Cardiac atrium fibroblast (primary cell): ENCODE data around the gene MAZ. TPM values are rescaled to one million over a fixed set of nuclear protein-coding genes. Genes with fewer than 3 reads are reported as not detected.

Experiments used
- total RNA-seq: library from RNA; depleted of rRNA; stranded (reverse); fragments of >200 nt; gene quantifications from 2 replicates; pipeline ENCODE4 v1.2.3, GENCODE V29; 2015

Gene MAZ
- total RNA-seq: 119 and 172 TPM in 2 replicates

DNA sequence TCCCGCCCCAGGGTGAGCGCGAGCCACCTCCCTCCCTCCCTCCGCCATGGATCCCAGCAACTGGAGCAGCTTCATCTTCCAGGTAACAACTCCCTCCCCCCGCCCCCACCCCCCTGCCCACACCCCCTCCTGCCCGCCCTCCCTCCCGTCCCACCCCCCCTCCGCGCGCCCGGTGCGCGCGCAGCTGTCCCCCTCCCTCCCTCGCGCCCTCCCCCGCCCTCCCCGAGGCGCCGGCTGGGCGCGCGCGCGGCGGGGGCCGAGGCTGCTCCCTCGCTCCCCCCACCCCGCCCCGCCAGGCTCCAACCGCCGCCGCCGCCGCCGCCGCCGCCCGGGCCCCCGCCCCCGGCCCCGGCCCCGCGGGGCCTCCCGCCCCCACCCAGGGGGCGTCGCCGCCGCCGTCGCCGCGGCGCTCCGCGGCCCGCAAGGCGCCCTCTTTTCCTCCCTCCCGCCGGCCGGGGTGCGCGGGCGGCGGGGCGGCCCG is at the start of gene MAZ:
Gene MAZ (plus strand): TSS at position 431 of the 481 bp plus-strand sequence. CDS start 173 bp downstream, outside the sequence.

DNA sequence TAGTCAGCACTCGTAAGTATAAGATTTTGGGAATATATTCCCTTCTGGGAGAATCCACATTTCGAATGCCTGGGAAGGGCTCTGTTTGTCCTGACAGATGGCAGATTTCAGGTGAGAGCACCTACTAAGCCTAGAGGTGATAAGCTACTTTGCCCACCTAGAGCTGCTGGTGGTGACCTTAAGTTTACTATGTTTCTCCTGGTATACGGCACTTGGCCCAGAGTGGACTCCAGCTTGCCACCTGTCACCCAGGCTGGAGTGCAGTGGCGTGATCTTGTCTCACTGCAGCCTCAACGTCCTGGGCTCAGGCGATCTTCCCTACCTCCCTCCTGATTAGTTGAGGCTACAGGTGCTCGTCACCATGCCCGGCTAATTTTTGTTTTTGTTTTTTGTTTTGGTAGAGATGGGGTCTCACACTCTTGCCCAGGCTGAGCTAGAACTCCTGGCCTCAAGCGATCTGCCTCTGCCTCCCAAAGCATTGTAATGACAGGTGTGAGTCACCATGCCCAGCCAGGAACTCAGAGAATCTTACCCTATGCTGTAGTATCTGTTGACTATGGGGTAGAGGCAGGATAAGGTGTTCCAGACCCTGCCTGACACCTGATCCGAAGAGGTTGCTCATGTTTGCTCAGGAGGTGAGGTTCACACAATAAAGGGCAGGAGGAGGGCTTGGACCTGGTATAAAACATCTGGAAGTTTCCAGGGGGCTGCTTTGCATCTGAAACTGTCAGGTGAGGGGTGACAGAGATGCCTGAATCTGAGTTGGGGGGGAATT is 28.6 kb upstream of the MAZ start, which contains the start of gene ZG16:
Gene ZG16 (plus strand): TSS at position 681 of the 775 bp plus-strand sequence. CDS start 1,011 bp downstream, outside the sequence.

DNA sequence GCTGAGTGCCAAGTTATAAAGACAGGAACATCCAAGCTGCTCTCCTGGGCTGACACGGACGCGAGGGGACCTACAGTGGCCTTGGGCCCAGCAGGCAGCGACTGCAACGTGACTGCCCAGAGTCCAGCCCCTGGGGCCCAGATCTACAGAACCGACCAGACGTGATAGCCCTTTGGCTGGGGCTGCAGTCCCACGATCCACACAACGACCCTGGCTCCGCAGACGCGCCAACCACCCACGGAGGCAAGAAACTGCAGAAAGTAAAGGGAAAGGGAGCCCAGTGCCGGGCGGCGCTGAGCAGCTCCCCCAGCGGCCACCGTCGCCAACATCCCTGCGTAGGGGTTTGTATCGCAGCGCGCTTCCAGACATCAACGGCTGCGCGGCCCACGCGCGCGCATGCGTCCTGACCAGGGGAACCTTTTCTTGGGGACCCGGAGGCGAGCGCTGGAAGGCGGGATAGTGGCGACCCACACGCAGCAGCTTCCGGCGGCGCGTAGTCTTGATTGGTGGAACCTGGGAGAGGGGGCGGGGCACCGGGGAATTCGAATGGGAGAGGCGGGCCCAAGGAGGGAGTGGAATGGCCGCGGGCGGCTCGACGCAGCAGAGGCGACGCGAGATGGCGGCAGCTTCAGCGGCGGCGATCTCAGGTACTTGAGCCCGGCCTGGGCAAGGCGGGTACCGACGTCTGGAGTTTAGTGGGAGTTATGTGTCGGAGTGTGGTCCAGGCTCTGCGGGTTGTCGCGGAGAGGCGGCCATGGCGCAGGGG is 16.0 kb upstream of the MAZ start, which contains the start of gene KIF22:
Gene KIF22 (plus strand): TSS at position 569 of the 766 bp plus-strand sequence. CDS start 9 bp downstream, at position 578.

DNA sequence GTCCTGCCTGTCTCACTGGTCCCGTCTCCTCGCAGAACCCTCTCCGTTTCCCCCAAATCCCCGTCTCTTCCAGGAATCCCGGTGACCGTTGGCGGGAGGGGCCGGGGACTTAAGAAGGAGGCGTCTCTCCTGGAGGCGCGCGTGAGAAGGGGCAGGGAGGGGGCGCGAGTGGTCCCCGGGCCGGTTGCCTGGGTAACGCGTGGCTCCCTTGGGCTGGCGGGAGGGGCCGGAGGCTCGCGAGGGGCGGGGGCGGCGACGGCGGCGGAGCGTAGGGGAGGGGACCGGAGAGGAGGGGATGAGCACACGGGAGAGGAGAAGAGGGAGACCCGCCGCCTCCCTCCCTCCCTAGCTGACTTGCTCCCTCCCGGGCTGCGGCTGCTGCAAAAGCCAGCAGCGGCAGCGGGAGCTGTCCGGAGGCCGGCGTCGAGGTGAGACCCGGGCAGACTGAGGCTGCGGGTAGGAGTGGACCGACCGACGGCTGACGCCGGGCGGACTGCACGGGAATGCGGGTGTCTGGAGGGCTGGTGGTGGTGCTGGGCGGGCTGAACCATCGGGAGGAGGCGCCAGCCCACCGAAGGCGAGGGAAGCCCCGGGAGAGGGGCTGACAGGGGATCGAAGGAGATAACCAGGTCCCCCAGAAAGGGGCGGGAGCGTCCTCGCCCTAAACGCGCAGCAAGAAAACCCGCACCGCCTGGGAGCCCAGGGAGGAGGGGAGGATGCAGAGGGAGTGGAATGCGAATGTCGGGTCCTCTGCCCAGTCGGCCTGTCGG is 5.8 kb downstream of the MAZ start, which contains the start of gene PRRT2:
Gene PRRT2 (plus strand): TSS at position 298 of the 770 bp plus-strand sequence. CDS start 862 bp downstream, outside the sequence.

DNA sequence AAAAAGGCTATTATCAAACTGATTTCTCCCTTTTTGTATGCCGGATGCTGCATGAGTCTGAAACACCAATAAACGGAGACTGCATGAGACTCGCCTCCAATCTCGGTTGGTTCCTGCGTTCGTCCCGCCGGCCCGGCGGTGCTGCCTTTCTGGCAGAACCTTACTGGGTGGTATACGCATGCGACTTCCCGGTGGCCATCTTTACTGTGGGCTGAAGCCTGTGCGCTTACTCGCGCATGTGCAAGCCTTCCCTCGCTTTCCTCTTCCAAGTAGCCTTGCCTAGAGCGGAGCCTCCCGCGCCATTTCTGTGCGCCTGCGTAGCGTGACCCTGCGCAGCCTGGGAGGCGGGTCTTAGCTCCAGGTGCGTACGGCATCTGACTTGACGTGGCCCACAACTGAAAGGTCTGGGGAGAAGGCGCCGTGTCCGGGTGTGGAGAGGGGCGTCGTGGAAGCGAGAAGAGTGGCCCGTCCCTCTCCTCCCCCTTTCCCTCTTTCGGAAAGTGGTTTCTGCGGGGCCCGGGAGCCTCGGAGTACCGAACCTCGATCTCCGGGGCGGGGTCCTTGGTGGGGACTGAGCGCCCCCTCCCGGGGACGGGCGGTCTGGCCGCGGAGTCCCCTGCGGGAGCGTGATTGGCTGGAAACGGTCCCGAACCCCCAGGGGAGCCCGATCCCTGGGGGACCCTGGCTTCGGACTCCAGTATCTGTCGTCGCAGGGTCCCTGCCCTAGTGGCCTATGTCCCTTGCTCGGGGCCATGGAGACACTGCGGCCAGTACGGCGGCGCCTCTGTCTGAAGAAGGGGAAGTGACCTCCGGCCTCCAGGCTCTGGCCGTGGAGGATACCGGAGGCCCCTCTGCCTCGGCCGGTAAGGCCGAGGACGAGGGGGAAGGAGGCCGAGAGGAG is 9.7 kb downstream of the MAZ start, which contains the start of gene PAGR1:
Gene PAGR1 (plus strand): TSS at position 360 of the 901 bp plus-strand sequence. CDS start 374 bp downstream, at position 734.

DNA sequence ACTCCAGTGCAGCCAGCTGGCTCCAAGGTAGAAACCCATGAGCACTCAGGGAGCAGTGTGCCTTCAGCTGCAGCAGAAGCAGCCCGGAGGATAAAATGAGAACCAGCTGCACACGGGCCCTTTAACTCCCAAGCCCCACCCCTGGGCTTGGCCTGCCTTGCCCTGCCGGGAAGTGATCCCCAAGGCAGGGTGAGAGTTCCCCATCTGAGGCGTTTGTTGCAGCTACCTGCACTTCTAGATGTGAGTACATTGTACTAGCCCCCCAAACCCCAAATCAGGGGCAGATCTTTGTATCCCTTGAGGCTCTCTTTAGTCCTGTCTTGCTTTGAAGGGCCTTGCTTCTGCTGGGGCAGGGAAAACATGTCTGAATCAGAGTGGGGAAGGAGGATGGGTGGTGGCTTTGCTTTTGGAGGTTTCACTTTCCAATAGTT is 14.0 kb downstream of the MAZ start, which contains the start of gene MVP:
Gene MVP (plus strand): TSS at position 192 of the 431 bp plus-strand sequence. CDS start 10,088 bp downstream, outside the sequence.

Other genes with a start within 250 kb of the MAZ start
- gene SPN, start 143.3 kb upstream of the MAZ start, total RNA-seq: under 0.01 and 0.36 TPM in 2 replicates
- 1.3 and 4.7 TPM in 2 replicates for gene QPRT, start 127.3 kb upstream of the MAZ start, total RNA-seq
- gene C16orf54, start 60.5 kb upstream of the MAZ start, total RNA-seq: not detected in 2 replicates
- not detected in 2 replicates for gene ZG16, start 28.3 kb upstream of the MAZ start, total RNA-seq
- gene KIF22, start 15.8 kb upstream of the MAZ start, total RNA-seq: 28.2 and 30.3 TPM in 2 replicates
- gene PRRT2, start 5.7 kb downstream of the MAZ start, total RNA-seq: 0.16 TPM in 1 of 2 replicates, not detected in the other
- gene PAGR1, start 9.6 kb downstream of the MAZ start, total RNA-seq: 16.2 and 25.8 TPM in 2 replicates
- 190 and 191 TPM in 2 replicates for gene MVP, start 13.9 kb downstream of the MAZ start, total RNA-seq
- gene CDIPT, start 56.7 kb downstream of the MAZ start, total RNA-seq: 133 and 146 TPM in 2 replicates
- gene SEZ6L2, start 93.0 kb downstream of the MAZ start, total RNA-seq: 31.1 and 40.3 TPM in 2 replicates
- gene ASPHD1, start 94.0 kb downstream of the MAZ start, total RNA-seq: 11.2 and 16.0 TPM in 2 replicates
- 8.4 and 12.8 TPM in 2 replicates for gene KCTD13, start 119.7 kb downstream of the MAZ start, total RNA-seq
- gene TMEM219, start 155.6 kb downstream of the MAZ start, total RNA-seq: 116 and 145 TPM in 2 replicates
- 43.3 and 44.7 TPM in 2 replicates for gene TAOK2, start 167.3 kb downstream of the MAZ start, total RNA-seq
- gene HIRIP3, start 189.1 kb downstream of the MAZ start, total RNA-seq: 7.8 and 8.1 TPM in 2 replicates
- gene INO80E, start 189.7 kb downstream of the MAZ start, total RNA-seq: 58.3 and 77.8 TPM in 2 replicates
- gene DOC2A, start 204.5 kb downstream of the MAZ start, total RNA-seq: not detected in 2 replicates
- not detected in 2 replicates for gene C16orf92, start 216.7 kb downstream of the MAZ start, total RNA-seq
- gene TLCD3B, start 224.7 kb downstream of the MAZ start, total RNA-seq: not detected in 2 replicates